Gastrocnemius medialis (tissue), 4 donors: ENCODE measurements around the gene C1GALT1. TPM values are rescaled to one million over a fixed set of nuclear protein-coding genes. Genes with fewer than 3 reads are reported as not detected.

ENCODE experiments used
- ATAC-seq, 2 donors: fragments of 150-250 bp; one replicate each; pipeline ENCODE4 v1.9.1; 2016
- DNase-seq, 2 donors: peaks; one replicate each; pipeline ENCODE4 v3.0.0-alpha.2; 2019
- H3K27ac ChIP-seq, 4 donors: fragments of 200-600 bp; sonication (generic); 1 replicate in 1 of 4; 2 replicates in 3 of 4; pipeline ENCODE4 v1.5.1; 2016 to 2018; ENCODE audit warnings: mild to moderate bottlenecking in 2 of 4, moderate library complexity in 1 of 4
- H3K27me3 ChIP-seq, 3 donors: fragments of 200-600 bp; sonication (generic) in 2 of 3; 1 replicate in 1 of 3; 2 replicates in 2 of 3; pipeline versions ENCODE4 v1.5.1 to v1.6.0; 2016 to 2019; ENCODE audit warnings: mild to moderate bottlenecking in 1 of 3, moderate library complexity in 1 of 3
- H3K36me3 ChIP-seq, 2 donors: fragments of 200-600 bp; sonication (generic) in 1 of 2; one replicate each; pipeline ENCODE4 v1.5.1; 2017 to 2018
- H3K4me1 ChIP-seq, 2 donors: fragments of 200-600 bp; sonication (generic) in 1 of 2; one replicate each; pipeline ENCODE4 v1.5.1; 2016 to 2017; ENCODE audit warnings: mild to moderate bottlenecking in 2 of 2
- H3K4me3 ChIP-seq, 4 donors: fragments of 200-600 bp; sonication (generic) in 3 of 4; 1 replicate in 1 of 4; 2 replicates in 3 of 4; pipeline ENCODE4 v1.5.1; 2016 to 2019; ENCODE audit warnings: mild to moderate bottlenecking in 2 of 4
- H3K9me3 ChIP-seq, 3 donors: fragments of 200-600 bp; sonication (generic) in 2 of 3; 1 replicate in 1 of 3; 2 replicates in 2 of 3; pipeline ENCODE4 v1.5.1; 2016 to 2019
- POLR2A ChIP-seq, 2 donors: fragments of 450-650 bp; IDR thresholded peaks; one replicate each; pipeline ENCODE4 v1.6.1; 2017; ENCODE audit warnings: antibody characterized with exemption in 2 of 2, mild to moderate bottlenecking in 2 of 2, moderate library complexity in 2 of 2
- in situ Hi-C, 4 donors: fragments of 200-750 bp; cut with MboI; loops; one replicate each; pipeline versions ENCODE4 v1.15.0 to v1.8.0; 2017; ENCODE audit warnings: low sequenced_read_pairs in 4 of 4
- intact Hi-C: fragments of 100-400 bp; cut with DNase I; formaldehyde crosslinking; loops from one replicate; pipeline ENCODE4 v1.15.1; 2023; ENCODE audit warnings: low total_unique reads
- total RNA-seq, 4 donors: library from RNA; depleted of rRNA; stranded (reverse); fragments of >200 nt; gene quantifications; one replicate each; pipeline versions ENCODE4 v1.1.0 to v1.2.3, GENCODE V29; 2016
- TF ChIP-seq, protein P1 (sequence below), 5 experiments: fragments of 450-650 bp in 3 of 5; fragments of 200-600 bp in 2 of 5; sonication (generic) in 2 of 5; IDR thresholded peaks in 4 of 5; conservative IDR thresholded peaks in 1 of 5; 1 replicate in 4 of 5; 2 replicates in 1 of 5; pipeline ENCODE4 v1.5.1; 2016 to 2019; ENCODE audit warnings: antibody characterized with exemption in 5 of 5, mild to moderate bottlenecking in 3 of 5, moderate library complexity in 3 of 5

The C1GALT1 gene
- total RNA-seq, 4 donors from 2014 or later, result 16.1 to 40.8 (median 27.5) TPM

GRCh38 chr7:7178081-7178480 is 4.3 kb upstream of the C1GALT1 start:
- Histone ChIP-seq H3K9me3 (no peaks in the 10 kb centered on the region), H3K36me3 (no peaks in the 10 kb centered on the region), H3K4me1 (peaks cover 4 to 9% of the 10 kb centered on the region in 2 donors), H3K27ac (no peak overlapping the region), H3K4me3 (no peak overlapping the region), H3K27me3 (no peaks in the 10 kb centered on the region)
- intact Hi-C loops (no loop called here), in situ Hi-C loops (loop anchor here in 2 of 4 donors (10.0 to 25.0 kb wide), 2 partner anchors 377 to 384 kb away; partner anchors contain the start of gene MIOS (in 1 of the 2))
- TF ChIP-seq, protein P1, sequence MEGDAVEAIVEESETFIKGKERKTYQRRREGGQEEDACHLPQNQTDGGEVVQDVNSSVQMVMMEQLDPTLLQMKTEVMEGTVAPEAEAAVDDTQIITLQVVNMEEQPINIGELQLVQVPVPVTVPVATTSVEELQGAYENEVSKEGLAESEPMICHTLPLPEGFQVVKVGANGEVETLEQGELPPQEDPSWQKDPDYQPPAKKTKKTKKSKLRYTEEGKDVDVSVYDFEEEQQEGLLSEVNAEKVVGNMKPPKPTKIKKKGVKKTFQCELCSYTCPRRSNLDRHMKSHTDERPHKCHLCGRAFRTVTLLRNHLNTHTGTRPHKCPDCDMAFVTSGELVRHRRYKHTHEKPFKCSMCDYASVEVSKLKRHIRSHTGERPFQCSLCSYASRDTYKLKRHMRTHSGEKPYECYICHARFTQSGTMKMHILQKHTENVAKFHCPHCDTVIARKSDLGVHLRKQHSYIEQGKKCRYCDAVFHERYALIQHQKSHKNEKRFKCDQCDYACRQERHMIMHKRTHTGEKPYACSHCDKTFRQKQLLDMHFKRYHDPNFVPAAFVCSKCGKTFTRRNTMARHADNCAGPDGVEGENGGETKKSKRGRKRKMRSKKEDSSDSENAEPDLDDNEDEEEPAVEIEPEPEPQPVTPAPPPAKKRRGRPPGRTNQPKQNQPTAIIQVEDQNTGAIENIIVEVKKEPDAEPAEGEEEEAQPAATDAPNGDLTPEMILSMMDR (IDR thresholded peaks at IDR 0.05 in 4 of 5, conservative IDR thresholded peaks at IDR 0.05 in 1 of 5), result no peak
- no peak for TF ChIP-seq POLR2A (IDR thresholded peaks at IDR 0.05)
- no peak for ATAC-seq
- DNase-seq, result no peak

DNA sequence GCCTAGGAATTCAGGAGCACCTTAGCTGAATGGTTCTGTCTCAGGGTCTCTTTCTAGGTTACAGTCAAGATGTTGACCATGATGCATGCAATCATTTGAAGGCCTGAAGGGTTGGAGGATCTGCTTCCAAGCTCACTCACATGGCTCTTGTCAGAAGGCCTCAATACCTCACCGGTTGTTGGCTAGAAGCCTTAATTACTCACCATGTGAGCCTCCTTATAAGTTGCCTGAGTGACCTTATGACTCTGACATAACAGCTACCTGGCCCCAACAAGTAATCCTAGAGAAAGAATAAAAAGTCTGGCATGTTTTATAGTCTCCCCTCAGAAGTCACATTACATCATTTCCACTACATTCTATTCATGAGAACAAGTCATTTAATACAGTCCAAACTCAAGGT is 3.4 kb upstream of the C1GALT1 start:
- Histone ChIP-seq H3K27ac (no peak overlapping the region), H3K9me3 (no peaks in the 10 kb centered on the region), H3K4me3 (no peak overlapping the region), H3K4me1 (peaks cover 11 to 16% of the 10 kb centered on the region in 2 donors), H3K27me3 (no peaks in the 10 kb centered on the region), H3K36me3 (no peaks in the 10 kb centered on the region)
- DNase-seq (no peak), ATAC-seq (no peak)
- intact Hi-C loops (no loop called here), in situ Hi-C loops (loop anchor here in 2 of 4 donors (10.0 to 25.0 kb wide), 2 partner anchors 376 to 383 kb away; partner anchors contain the start of gene MIOS (in 1 of the 2))
- TF ChIP-seq, protein P1 (IDR thresholded peaks at IDR 0.05 in 4 of 5, conservative IDR thresholded peaks at IDR 0.05 in 1 of 5), result no peak
- TF ChIP-seq POLR2A (IDR thresholded peaks at IDR 0.05), result no peak

DNA sequence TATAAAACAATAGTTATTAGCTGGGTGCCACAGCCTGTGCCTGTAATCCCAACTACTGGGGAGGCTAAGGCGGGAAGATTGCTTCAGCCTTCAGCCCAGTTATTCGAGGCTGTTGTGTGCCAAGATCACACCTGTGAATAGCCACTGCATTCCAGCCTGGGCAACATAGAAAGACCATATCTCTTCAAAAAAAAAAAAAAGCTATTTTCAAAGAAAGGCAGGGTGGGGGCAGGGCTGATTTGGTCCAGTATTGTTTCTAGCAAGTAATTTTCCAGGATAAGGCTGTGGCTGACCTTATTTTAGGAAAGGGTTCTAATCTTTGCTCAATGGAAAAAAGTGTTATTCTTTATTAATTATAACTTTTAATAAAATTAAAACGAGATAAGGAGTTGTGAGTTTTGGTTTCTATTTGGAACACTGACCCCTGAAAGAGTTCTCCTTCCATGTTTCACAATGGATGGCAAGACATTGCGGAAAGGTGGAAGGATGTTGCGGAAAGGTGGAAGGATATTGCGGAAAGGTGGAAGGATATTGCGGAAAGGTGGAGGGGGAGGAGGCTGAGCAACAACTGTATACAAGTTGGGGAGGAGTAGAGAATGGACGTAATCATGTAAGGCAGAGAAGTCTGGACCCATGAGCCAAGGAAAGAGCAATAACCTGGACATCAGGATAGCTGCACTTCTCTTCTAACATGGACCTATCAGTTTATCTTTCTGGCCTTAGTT is 1.5 kb upstream of the C1GALT1 start:
- intact Hi-C loops, result loop anchor here (5.0 kb wide), 5 partner anchors 61 to 1036 kb away; partner anchors contain the start of gene UMAD1
- Histone ChIP-seq H3K27ac (peak overlapping the region; percentile 94 to 99 (median 97)), H3K4me1 (peaks cover 24 to 29% of the 10 kb centered on the region in 2 donors), H3K9me3 (no peaks in the 10 kb centered on the region), H3K27me3 (no peaks in the 10 kb centered on the region), H3K36me3 (no peaks in the 10 kb centered on the region), H3K4me3 (peak overlapping the region in 2 of 4 donors; percentile 80 to 90)
- DNase-seq (no peak), ATAC-seq (no peak)
- no peak for TF ChIP-seq POLR2A (IDR thresholded peaks at IDR 0.05)
- TF ChIP-seq, protein P1 (IDR thresholded peaks at IDR 0.05 in 4 of 5, conservative IDR thresholded peaks at IDR 0.05 in 1 of 5), result no peak
- in situ Hi-C loops, result loop anchor here in 1 of 4 donors (25.0 kb wide), 1 partner anchor 381 kb away; the partner anchor contains the start of gene MIOS

- DNase-seq, result peak in 1 of 2 donors; percentile 25
- peak; percentile 21 to 34 for ATAC-seq
- Histone ChIP-seq H3K27ac (peak overlapping the region; percentile 94 to 99 (median 97)), H3K4me3 (peak overlapping the region; percentile 80 to 90 (median 83)), H3K9me3 (no peaks in the 10 kb centered on the region), H3K36me3 (no peaks in the 10 kb centered on the region), H3K4me1 (peaks cover 24 to 29% of the 10 kb centered on the region in 2 donors), H3K27me3 (no peaks in the 10 kb centered on the region)
- TF ChIP-seq POLR2A (IDR thresholded peaks at IDR 0.05), result no peak
- TF ChIP-seq, protein P1 (IDR thresholded peaks at IDR 0.05 in 4 of 5, conservative IDR thresholded peaks at IDR 0.05 in 1 of 5), result no peak
- in situ Hi-C loops (loop anchor here in 1 of 4 donors (25.0 kb wide), 1 partner anchor 381 kb away; the partner anchor contains the start of gene MIOS), intact Hi-C loops (loop anchor here (1.0 to 5.0 kb wide), 7 partner anchors 61 to 1036 kb away; partner anchors contain the start of genes GLCCI1, MIOS and UMAD1)
These were observed 707 bp upstream of the C1GALT1 start for GRCh38 chr7:7181519-7182155.
